Activated CD4-positive, alpha-beta T cell treated with anti-CD3 and anti-CD28 coated beads, Interleukin-2, amount 10 ng/mL, durations not matched to agents 24 days and 14 days (primary cell): Measurements from ENCODE around the gene GHRH. TPM values are rescaled to one million over a fixed set of nuclear protein-coding genes. Genes with fewer than 3 reads are reported as not detected.
A peak's percentile ranks its signal among the peaks of the same experiment; 100 is the strongest.

Source experiments
- DNase-seq: peaks from one replicate; pipeline ENCODE4 v3.0.0; 2022
- H3K27ac Mint-ChIP-seq: one replicate; pipeline ENCODE4 v1.8.0; 2022; ENCODE audit warnings: mild to moderate bottlenecking, mixed read lengths
- H3K27me3 Mint-ChIP-seq: one replicate; pipeline ENCODE4 v1.8.0; 2022; ENCODE audit warnings: mixed read lengths
- H3K36me3 Mint-ChIP-seq: one replicate; pipeline ENCODE4 v1.8.0; 2022; ENCODE audit warnings: low read depth, mild to moderate bottlenecking, mixed read lengths
- H3K4me1 Mint-ChIP-seq: one replicate; pipeline ENCODE4 v1.8.0; 2021; ENCODE audit warnings: mixed read lengths
- H3K4me3 Mint-ChIP-seq: one replicate; pipeline ENCODE4 v1.8.0; 2022; ENCODE audit warnings: mild to moderate bottlenecking, moderate library complexity, mixed read lengths
- H3K9me3 Mint-ChIP-seq: one replicate; pipeline ENCODE4 v1.8.0; 2021; ENCODE audit warnings: mixed read lengths
- intact Hi-C: fragments of 100-400 bp; cut with micrococcal nuclease; formaldehyde crosslinking; loops from one replicate; pipeline ENCODE4 v1.15.1; 2023
- total RNA-seq: library from RNA; stranded (reverse); gene quantifications from 2 replicates; pipeline ENCODE4 v1.2.3, GENCODE V29; 2022

The GHRH gene
- total RNA-seq, 1 donor from 2014 or later, result not detected

GRCh38 chr20:37230200-37230599, 31.4 kb downstream of the GHRH start:
- Mint-ChIP-seq H3K9me3 (no peaks in the 10 kb centered on the region), H3K4me1 (no peaks in the 10 kb centered on the region), H3K36me3 (peaks cover 83% of the 10 kb centered on the region), H3K27me3 (no peaks in the 10 kb centered on the region), H3K27ac (no peak overlapping the region), H3K4me3 (no peak overlapping the region)
- DNase-seq, result no peak
- intact Hi-C loops, result no loop called here

- H3K9me3 Mint-ChIP-seq, result no peaks in the 10 kb centered on the region
- H3K27ac Mint-ChIP-seq, result no peak overlapping the region
- H3K27me3 Mint-ChIP-seq, result no peaks in the 10 kb centered on the region
- intact Hi-C loops, result no loop called here
- no peak overlapping the region for H3K4me3 Mint-ChIP-seq
- H3K36me3 Mint-ChIP-seq, result peaks cover 83% of the 10 kb centered on the region
- H3K4me1 Mint-ChIP-seq, result no peaks in the 10 kb centered on the region
- DNase-seq, result no peak
Observed at GRCh38 chr20:37229357-37229756, 32.3 kb downstream of the GHRH start.

GRCh38 chr20:37228656-37229055, 33.0 kb downstream of the GHRH start:
- H3K4me3 Mint-ChIP-seq, result no peak overlapping the region
- no peaks in the 10 kb centered on the region for H3K4me1 Mint-ChIP-seq

GRCh38 chr20:37228082-37228481, 33.5 kb downstream of the GHRH start:
- H3K9me3 Mint-ChIP-seq, result no peaks in the 10 kb centered on the region
- no peaks in the 10 kb centered on the region for H3K4me1 Mint-ChIP-seq
- H3K4me3 Mint-ChIP-seq, result no peak overlapping the region
- intact Hi-C loops, result no loop called here
- no peak overlapping the region for H3K27ac Mint-ChIP-seq
- DNase-seq, result no peak
- peaks cover 84% of the 10 kb centered on the region for H3K36me3 Mint-ChIP-seq
- no peaks in the 10 kb centered on the region for H3K27me3 Mint-ChIP-seq

More at GRCh38 chr20:37228656-37229055, 33.0 kb downstream of the GHRH start:
- H3K36me3 Mint-ChIP-seq, result peaks cover 82% of the 10 kb centered on the region
- no peaks in the 10 kb centered on the region for H3K9me3 Mint-ChIP-seq
- DNase-seq, result no peak
- intact Hi-C loops, result no loop called here
- H3K27me3 Mint-ChIP-seq, result no peaks in the 10 kb centered on the region
- no peak overlapping the region for H3K27ac Mint-ChIP-seq

- Mint-ChIP-seq H3K9me3 (no peaks in the 10 kb centered on the region), H3K27me3 (no peaks in the 10 kb centered on the region), H3K4me3 (no peak overlapping the region), H3K27ac (no peak overlapping the region), H3K4me1 (no peaks in the 10 kb centered on the region), H3K36me3 (peaks cover 78% of the 10 kb centered on the region)
- no peak for DNase-seq
- intact Hi-C loops, result no loop called here
Observed at GRCh38 chr20:37226889-37227288, 34.7 kb downstream of the GHRH start.

- Mint-ChIP-seq H3K36me3 (peaks cover 68% of the 10 kb centered on the region), H3K4me3 (no peak overlapping the region), H3K4me1 (no peaks in the 10 kb centered on the region), H3K27ac (peak overlapping the region; percentile 18), H3K27me3 (no peaks in the 10 kb centered on the region), H3K9me3 (no peaks in the 10 kb centered on the region)
- no peak for DNase-seq
- intact Hi-C loops, result no loop called here
Observed at GRCh38 chr20:37225146-37225545, 36.5 kb downstream of the GHRH start.

GRCh38 chr20:37223053-37223452, 38.6 kb downstream of the GHRH start:
- intact Hi-C loops, result no loop called here
- H3K4me3 Mint-ChIP-seq, result no peak overlapping the region
- H3K36me3 Mint-ChIP-seq, result peaks cover 67% of the 10 kb centered on the region
- H3K9me3 Mint-ChIP-seq, result no peaks in the 10 kb centered on the region
- no peaks in the 10 kb centered on the region for H3K27me3 Mint-ChIP-seq
- H3K4me1 Mint-ChIP-seq, result peaks cover 1% of the 10 kb centered on the region
- H3K27ac Mint-ChIP-seq, result peak overlapping the region; percentile 11
- DNase-seq, result no peak

- Mint-ChIP-seq H3K36me3 (peaks cover 60% of the 10 kb centered on the region), H3K27ac (no peak overlapping the region), H3K4me3 (no peak overlapping the region), H3K9me3 (no peaks in the 10 kb centered on the region), H3K4me1 (peaks cover 1% of the 10 kb centered on the region), H3K27me3 (no peaks in the 10 kb centered on the region)
- intact Hi-C loops, result no loop called here
- DNase-seq, result no peak
Observed at GRCh38 chr20:37222086-37222485, 39.5 kb downstream of the GHRH start.

GRCh38 chr20:37220731-37221130, 40.9 kb downstream of the GHRH start:
- intact Hi-C loops, result no loop called here
- Mint-ChIP-seq H3K27ac (no peak overlapping the region), H3K27me3 (no peaks in the 10 kb centered on the region), H3K4me3 (no peak overlapping the region), H3K9me3 (no peaks in the 10 kb centered on the region), H3K36me3 (peaks cover 57% of the 10 kb centered on the region), H3K4me1 (peaks cover 1% of the 10 kb centered on the region)
- DNase-seq, result no peak

GRCh38 chr20:37219751-37220668, 41.6 kb downstream of the GHRH start:
- Mint-ChIP-seq H3K27ac (no peak overlapping the region), H3K4me1 (peaks cover 3% of the 10 kb centered on the region), H3K27me3 (no peaks in the 10 kb centered on the region), H3K4me3 (no peak overlapping the region), H3K9me3 (no peaks in the 10 kb centered on the region), H3K36me3 (peaks cover 54% of the 10 kb centered on the region)
- intact Hi-C loops, result no loop called here
- DNase-seq, result no peak

- H3K36me3 Mint-ChIP-seq, result peaks cover 51% of the 10 kb centered on the region
- H3K4me3 Mint-ChIP-seq, result no peak overlapping the region
- H3K9me3 Mint-ChIP-seq, result no peaks in the 10 kb centered on the region
- intact Hi-C loops, result no loop called here
- no peak overlapping the region for H3K27ac Mint-ChIP-seq
- H3K4me1 Mint-ChIP-seq, result peaks cover 6% of the 10 kb centered on the region
- DNase-seq, result no peak
- no peaks in the 10 kb centered on the region for H3K27me3 Mint-ChIP-seq
Observed at GRCh38 chr20:37218976-37219375, 42.6 kb downstream of the GHRH start.

- Mint-ChIP-seq H3K36me3 (peaks cover 51% of the 10 kb centered on the region), H3K4me3 (no peak overlapping the region), H3K4me1 (peaks cover 6% of the 10 kb centered on the region), H3K9me3 (no peaks in the 10 kb centered on the region), H3K27me3 (no peaks in the 10 kb centered on the region), H3K27ac (no peak overlapping the region)
- intact Hi-C loops, result no loop called here
- no peak for DNase-seq
Observed at GRCh38 chr20:37218441-37218840, 43.2 kb downstream of the GHRH start.

- no peak for DNase-seq
- peaks cover 56% of the 10 kb centered on the region for H3K36me3 Mint-ChIP-seq
- intact Hi-C loops, result no loop called here
- H3K9me3 Mint-ChIP-seq, result no peaks in the 10 kb centered on the region
- peaks cover 3% of the 10 kb centered on the region for H3K4me1 Mint-ChIP-seq
- no peak overlapping the region for H3K27ac Mint-ChIP-seq
- H3K27me3 Mint-ChIP-seq, result no peaks in the 10 kb centered on the region
- H3K4me3 Mint-ChIP-seq, result no peak overlapping the region
Observed at GRCh38 chr20:37209661-37210314, 51.8 kb downstream of the GHRH start.

- H3K36me3 Mint-ChIP-seq, result peaks cover 57% of the 10 kb centered on the region
- H3K9me3 Mint-ChIP-seq, result no peaks in the 10 kb centered on the region
- H3K4me3 Mint-ChIP-seq, result no peak overlapping the region
- intact Hi-C loops, result no loop called here
- no peaks in the 10 kb centered on the region for H3K4me1 Mint-ChIP-seq
- H3K27me3 Mint-ChIP-seq, result no peaks in the 10 kb centered on the region
- H3K27ac Mint-ChIP-seq, result no peak overlapping the region
- no peak for DNase-seq
Observed at GRCh38 chr20:37209193-37209592, 52.4 kb downstream of the GHRH start.
